HG03558 (cell line): ENCODE results near the gene ASB13.

Experiments used
- ATAC-seq: cut with Tn5 transposase; IDR thresholded peaks from one replicate; pipeline ENCODE4 v1.9.1; 2021; ENCODE audit warnings: moderate number of reproducible peaks; ENCODE audit not compliant: unreplicated experiment; ENCODE audit errors: extremely low read depth

The ASB13 gene

DNA sequence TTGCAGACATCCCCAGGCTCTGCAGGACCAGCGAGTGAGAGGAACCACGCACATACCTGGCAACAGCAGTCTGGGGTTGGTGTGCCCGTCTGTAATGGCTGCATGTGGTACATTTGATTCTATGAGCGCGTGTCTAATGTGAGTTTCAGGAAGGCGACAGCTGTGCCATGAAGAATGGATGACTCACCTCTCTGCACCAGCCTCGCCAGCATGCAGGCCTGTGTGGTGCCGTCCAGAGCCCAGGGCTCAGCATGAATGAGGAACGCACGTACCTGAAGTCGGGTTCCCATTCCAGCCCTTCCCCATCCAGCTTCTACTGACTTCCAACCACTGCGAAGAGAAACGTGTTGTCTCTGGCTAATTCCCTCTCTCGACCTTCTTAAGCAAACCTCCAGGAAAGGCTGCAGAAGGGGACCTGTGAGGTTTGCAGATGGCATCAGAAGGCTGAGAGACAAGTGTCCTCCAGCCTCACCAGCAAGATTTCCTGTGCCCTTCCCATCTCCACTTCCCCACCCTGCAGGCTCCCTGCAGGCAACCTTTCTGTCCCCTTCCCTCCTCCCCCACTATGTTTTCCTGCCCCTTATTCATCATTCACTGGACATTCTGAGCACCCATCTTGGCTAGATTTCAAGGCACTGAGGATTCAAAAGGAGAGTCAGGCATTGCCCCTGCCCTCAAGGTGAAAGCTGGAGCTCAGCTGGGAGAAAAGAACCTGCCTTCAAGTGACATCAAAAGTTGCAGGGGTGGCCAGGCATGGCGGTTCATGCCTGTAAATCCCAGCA lies 54.3 kb downstream of the ASB13 start:
- ATAC-seq, result no peak

DNA sequence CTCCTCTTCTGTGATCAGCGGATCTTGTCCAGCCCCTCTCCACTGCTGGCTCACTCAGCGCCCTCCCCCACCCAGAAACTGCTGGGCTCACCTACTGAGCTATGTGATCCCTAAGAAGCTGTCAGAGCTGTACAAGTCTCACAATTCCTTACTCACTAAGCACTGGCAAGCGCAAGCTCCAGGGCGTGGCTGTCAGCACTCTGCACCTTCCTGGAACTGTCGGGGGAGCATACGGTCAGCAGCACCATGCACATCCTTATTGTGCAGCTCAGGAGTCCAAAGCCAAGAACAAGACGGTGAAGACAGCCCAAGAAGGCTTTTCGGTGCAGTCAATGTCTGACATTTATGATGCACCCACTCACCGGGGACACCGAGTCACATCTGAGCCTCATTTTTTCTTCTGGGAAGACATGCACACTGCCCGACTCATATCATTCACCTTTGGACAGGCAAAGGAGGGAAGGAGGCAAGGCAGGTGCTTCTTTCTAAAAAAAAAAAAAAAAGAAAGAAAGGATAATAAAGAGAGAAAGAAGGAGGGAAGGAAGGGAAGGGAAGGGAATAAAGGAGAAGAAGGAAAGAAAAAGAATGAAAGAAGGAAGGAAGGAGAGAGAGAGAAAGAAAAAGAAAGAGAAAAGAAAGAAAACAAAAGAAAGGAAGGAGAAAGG lies 56.3 kb downstream of the ASB13 start:
- no peak for ATAC-seq

DNA sequence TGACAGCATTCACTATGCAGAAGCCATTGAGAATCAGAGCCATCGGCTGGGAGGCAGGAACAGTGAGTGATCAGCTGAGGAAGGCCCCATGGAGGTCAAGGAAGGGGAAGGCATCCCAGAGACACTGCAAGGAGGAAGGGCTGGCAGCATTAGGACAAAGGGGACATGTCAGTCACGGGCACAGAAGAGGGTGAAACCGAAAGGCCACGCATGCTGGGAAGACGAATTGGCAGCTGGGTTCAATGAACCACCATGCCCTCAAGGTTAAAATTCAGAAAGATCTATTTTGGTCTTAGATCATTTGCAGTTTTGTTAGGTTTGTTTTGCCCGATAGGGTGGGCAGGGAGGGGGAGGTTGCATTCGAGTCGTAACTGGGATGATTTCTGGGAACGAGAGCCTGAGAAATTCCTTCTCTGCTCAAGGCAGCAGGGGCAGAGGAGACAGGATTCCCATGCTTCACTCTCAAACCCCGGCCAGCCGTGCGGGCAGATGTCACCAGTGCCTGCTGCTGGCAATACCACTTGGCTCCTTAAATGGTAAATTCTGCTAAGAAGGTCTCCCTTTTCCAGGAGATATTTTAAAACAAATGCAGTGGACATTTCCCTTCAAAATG lies 57.7 kb downstream of the ASB13 start:
- no peak for ATAC-seq

DNA sequence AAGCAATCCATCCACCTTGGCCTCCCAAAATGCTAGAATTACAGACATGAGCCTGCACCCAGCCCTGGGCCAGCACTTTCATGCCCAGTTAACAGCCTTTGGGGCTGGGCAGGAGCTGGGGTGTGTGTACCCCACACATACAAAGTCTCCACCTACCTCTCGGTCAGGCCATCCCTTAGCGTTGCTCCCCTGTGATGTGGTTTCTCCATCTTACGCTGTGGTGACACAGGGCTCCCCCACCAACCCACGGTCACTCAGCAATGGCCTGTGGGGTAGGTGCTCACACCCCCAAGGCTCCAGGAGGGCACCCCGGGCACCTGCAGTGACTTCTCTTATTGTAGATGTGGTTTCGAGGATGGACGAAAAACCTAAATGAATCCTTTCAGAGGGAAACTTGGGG lies 58.8 kb downstream of the ASB13 start:
- ATAC-seq, result no peak

DNA sequence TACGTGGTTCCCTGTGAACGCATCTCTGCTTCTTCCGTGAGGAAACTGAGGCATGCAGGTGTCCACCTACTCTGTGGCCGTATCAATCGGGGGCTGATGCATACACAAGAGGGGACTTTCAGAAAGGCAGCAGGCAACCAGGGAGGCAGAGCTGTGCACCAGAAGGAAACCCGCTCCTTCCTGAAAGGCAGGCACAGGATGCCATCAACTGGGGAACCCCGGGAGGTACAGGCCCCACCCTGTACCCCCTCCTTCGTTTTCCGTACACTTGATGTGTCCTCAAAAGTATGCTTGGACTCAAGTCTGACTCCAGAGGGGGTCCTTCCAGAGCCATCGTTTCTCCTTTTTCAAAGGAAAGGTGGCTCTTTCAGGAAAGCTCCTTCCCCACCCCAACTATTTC lies 59.5 kb downstream of the ASB13 start:
- ATAC-seq, result no peak

DNA sequence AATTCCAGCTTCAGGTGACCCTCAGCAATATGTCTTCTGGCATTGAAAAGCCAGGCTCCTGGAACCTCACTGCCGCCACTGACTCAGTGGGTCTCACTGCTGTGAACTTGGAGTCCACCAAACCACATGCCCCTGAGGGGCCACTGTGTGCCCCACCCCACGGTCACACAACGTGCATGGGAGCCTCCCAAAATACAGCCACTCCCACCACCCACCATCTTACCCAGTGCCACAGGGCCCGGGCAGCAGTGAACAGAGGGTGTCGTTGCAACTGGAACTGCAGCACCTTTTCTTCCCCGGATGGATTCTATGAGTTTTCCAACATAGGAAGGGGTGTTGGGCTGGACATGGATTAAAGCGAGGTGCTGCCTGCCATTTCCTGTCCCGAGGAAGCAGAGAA lies 60.1 kb downstream of the ASB13 start:
- ATAC-seq, result no peak

DNA sequence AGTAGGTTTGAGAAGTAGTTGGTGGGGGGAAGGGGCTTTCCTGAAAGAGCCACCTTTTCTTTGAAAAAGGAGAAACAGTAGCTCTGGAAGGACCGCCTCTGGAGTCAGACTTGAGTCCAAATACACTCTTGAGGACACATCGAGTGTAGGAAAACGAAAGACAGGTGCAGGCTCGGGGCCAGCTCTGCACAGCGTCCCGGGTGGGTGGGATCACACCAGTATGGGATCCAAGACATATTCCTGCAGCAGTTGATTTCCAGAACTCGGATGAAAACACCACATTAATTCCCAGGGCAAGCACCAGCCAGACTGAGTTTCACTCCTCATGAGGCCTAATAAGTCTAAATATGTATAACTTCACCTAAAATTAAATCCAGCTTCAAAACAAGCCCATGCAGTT lies 61.4 kb downstream of the ASB13 start:
- ATAC-seq, result no peak

DNA sequence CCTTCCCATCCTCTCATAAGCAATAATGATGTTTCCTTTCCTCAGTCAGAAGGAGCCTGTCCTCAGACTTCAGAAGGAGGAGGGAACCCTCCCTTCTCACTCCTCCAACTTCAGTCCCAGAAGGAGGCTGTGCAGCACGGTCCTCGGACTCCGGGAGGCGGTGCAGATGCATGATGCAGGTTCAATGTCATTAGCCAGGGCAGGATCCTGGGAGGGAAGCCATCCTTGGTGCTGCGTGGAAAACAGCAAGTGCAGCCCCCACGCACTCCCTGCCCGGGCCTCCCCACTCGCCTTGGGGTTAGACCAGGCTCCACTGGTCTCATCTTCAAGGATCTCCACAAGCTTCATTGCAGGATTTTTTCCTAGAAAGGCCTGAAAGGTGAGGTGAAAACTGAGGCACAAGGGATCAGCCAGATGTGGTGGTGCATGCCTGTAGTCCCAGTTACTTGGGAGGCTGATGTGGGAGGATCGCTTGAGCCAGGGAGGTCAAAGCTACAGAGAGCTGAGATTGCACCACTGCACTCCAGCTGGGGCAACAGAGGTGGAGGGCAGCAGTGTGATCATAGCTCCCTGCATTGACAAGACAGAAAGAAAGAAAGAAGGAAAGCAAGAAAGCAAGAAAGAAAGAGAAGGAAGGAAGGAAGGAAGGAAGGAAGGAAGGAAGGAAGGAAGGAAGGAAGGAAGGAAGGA lies 62.0 kb downstream of the ASB13 start:
- ATAC-seq, result no peak

DNA sequence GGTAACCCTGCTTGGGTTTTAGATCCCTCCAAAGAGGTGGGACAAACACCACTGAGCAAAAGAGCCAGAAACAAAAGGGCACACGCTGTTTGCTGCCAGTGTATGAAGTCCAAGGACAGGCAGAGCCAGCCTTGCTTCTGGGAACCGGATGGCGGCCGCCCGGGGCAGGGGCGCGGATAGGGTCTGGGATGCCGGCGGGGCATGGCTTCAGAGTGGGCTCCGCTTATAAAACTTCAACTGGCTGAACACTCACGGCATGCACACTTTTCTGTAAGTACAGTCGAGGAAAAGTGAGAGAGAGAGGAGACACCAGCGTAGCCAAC lies 62.6 kb downstream of the ASB13 start:
- no peak for ATAC-seq

DNA sequence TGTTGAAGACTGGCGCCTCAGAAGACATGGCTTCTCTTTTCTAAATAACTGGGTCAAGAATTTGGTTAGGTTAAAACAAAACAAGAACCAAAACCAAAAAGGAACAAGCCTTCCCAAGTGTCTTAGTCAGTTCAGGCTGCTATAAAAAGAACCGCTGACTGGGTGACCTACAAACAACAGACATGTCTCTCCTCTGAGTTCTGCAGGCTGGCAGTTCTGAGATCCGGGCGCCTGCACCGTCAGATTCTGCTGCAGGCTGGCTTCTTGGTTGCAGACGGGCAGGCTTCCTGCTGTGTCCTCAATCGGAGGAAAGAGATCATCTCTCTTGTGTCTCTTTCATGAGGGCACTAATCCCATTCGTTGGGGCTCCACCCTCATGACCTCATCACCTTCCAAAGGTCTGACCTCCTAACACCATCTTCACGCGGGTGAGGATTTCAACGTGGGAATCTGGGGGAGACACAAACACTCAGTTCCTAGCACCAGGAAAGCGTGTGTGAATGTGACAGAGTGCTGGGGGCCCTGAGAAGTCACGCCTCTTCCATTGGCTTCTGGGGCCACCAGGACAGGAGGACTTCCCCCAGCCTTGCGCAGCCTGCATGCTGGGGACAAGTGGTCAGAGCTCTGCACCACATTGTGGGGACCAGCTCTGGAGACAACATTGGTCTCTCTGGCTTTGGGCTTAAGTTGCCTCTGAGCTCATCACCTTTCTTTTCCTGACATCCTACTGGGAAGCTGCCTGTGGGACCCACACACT lies 63.1 kb downstream of the ASB13 start:
- ATAC-seq, result no peak

DNA sequence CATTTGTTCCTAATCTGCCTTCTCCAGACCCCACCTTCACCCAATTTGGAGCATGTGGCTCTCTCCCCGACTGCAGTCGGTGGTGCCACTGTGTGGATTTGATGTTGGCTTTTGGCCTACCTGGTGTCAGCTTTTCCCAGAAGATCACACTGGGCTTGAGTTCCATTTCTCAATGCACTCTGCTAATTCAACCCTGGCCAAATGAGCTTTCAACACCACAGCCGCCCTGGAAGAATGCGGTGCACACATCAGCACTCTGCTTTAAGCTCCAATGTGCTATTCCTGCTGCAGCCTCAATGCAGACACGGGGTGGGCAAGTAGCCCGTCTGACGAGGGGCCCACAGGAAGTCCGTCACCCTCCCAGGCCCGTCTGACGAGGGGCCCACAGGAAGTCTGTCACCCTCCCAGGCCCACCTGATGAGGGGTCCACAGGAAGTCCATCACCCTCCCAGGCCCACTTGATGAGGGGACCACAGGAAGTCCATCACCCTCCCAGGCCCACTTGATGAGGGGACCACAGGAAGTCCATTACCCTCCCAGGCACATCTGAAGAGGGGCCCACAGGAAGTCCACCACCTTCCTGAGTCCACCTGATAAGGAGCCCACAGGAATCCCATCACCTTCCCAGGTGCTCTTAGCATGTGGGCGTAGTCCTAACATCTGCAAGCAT lies 64.4 kb downstream of the ASB13 start:
- no peak for ATAC-seq

DNA sequence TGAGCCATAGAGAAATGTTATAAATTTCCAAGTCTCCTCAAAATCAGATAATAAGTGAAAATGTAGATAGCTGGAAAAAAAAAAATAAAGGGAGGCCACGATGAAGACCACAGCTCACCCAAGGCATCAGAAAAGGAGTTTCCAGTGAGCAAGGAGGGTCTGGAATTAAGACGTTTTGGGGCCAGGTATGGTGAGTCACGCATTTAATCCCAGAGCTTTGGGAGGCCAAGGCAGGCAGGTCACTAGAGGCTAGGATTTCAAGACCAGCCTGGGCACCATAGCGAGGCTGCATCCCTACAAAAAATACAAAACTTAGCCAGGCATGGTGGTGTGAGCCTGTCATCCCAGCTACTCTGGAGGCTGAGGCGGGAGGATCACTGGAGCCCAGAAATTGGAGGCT lies 65.5 kb downstream of the ASB13 start:
- ATAC-seq, result no peak

DNA sequence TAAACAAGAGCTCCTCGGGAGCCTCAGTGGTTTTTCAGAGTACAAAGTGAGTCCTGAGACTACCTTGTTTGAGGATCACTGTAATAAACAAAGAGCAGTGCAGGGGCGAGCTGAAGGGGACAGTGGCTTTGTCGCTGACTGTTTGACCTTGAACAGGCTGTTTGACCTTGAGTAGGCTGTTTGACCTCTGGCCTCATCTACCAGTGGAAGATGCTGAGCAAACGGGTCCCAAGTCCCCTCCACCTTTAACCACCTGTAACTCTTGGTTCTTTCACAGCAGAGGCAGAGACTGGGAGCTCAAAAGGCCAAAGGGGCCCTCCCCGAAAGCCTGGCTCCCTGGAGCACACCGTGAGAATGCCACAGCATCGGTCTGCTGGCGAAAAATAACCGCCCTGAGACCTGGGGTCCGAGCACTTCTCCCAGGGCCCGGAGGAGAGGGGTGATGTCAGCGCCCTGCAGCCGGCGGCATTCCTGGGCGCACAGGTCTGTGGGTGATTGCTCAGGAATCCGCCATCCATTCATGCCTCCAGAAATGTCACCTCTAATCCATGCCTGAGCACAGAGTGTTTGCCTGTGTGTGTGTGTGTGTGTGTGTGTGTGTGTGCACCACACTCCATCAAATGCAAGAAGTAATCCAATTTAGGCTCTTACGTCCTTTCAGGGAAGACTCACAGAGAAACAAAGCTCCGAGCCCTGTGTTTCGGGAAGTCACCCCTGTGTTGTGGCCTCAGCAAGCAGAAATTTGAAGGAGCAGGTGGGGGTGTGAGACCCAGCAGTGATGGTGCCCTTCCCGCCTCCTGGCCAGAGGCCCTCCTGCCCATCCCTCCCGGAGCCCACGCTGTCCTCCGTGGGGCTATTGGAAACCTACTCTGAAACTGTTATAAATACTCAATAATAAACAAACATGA lies 66.5 kb downstream of the ASB13 start:
- ATAC-seq, result no peak

DNA sequence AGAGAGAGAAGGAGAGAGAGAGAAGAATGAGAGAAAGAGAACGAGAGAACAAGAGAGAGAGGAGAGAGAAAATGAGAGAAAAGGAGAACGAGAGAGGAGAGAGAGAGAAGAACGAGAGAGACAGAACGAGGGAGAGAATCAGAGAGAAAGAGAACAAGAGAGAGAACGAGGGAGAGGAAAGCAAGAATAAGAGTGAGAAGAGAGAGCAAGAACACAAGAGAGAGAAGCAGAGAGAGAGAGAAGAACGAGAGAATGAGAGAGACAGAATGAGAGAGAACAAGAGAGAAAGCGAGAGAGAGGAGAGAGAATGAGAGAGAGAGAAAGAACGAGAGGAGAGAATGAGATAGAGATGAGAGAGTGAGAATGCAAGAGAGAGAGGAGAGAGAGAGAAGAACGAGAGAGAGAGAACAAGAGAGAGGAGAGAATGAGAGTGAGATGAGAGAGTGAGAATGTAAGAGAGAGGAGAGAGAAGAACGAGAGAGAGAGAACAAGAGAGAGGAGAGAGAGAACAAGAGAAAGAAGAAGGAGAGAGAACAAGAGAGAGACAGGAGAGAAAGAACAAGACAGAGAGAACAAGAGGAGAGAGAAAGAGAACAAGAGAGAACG lies 68.2 kb downstream of the ASB13 start:
- ATAC-seq, result no peak

DNA sequence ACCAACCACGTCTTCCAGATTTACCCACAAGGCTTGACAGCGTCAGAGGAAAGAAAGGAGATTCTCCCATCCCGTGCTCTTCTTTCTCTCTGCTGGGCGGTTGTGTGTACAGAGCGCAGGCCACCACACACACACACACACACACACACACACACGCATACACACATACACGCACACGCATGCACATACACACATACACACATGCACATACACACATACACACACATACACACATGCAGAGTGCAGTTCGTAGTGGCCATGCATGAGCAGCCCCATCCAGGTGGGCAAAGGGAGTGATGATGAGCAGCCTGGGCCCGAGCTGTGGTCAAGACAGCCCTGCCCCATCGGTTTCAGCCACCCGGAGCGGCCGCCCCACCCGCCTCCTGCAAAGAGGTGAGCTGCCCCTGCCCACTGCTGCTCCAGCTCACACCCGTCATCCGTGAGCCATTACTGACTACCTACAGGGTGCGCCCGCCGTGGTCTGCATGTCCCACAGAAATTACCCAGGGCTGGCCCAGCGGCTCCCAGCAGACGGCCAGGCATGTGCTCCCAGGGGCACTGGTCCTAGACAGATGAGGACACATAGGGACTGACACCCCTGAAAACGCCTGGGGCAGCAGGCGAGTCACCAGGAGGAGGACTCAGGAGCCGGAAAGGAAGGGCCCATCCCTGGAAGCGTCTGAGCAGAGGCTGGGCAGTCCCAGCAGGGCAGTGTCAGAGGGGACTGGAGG lies 69.6 kb downstream of the ASB13 start:
- ATAC-seq, result no peak

DNA sequence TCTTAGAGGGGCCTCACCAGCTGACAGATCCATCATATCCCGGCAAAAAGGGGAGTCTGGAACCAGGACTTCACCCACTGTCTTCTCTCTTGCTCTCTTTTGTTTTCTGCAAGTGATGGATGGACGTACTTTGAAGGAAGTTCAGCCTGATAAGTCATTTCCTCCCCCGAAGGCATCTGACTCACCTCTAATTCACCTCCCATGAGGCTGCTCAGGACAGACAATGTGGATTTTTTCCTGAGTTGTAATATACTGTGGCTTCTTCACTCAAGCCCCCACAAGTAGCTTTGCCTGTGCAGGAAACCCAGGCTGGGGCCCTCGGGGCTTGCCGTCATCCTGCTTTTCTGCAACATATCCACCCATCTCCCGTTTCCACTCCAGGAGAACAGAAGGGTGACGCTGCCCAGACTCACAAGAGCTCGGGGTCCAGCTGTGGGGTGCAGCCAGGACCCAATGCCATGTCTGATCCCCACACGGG lies 70.4 kb downstream of the ASB13 start:
- no peak for ATAC-seq

DNA sequence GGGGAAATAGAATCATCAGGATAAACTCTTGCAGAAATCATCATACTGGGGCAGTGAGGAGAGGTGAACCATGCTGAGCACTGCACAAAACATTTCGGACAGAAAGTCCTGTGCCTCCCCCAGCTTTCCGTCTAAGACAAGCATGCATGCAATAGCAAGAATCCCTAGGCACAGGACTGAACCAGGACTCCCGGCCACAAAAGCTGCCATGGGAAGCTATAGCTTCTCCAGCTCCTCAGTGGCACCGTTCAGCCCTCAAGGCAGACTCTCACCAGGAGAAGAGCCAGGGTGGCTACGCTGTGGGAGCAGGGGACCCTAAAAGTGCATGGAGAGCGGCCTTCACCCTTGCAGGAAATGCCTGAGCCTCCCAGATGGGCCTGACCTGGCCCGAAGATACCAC lies 70.8 kb downstream of the ASB13 start:
- no peak for ATAC-seq

DNA sequence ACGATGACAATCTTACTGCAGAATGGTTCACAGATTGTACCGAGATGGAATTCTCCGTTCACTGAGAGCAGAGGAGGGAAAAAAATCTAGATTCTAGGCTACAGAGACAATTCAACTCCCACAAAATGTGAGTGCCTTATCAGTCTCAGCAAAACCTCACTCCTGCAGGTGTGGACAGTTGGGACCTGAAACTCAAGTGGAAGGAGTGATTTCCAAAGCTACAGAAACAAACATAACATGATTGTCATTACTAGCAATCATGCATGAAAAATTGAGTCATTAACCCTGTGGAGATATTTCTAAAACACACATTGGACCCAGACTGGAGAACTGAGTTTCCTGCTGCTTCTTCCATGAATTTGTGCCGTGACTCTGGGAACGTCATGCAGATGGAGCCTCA lies 71.3 kb downstream of the ASB13 start:
- no peak for ATAC-seq
